Eye (tissue), 1 donor: ENCODE results near the gene TRPC1.

Source experiments
- DNase-seq: peaks from one replicate; pipeline ENCODE4 v3.0.0-alpha.2; 2015

TRPC1 gene

DNA sequence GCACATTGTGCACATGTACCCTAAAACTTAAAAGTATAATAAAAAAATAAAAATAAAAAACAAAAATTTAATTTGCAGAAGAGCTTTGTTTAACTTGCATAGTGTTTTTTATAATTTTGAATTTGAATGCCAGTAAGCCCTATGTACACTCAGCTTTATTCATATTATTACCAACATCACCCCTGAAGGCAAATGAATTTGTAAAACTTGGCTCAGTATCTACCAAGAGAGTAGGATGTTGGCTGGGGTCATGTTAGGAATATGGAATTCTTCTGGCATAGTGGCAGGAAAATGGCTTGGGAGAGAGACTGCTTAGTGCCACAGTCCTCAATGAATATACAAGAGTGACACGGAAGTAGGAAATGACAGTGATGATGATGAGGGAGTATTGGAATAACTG, 30.7 kb downstream of the TRPC1 start:
- no peak for DNase-seq

GRCh38 chr3:142768338-142768737, 44.5 kb downstream of the TRPC1 start:
- DNase-seq, result no peak

- no peak for DNase-seq
Measured at GRCh38 chr3:142777927-142778326, 54.1 kb downstream of the TRPC1 start.

DNA sequence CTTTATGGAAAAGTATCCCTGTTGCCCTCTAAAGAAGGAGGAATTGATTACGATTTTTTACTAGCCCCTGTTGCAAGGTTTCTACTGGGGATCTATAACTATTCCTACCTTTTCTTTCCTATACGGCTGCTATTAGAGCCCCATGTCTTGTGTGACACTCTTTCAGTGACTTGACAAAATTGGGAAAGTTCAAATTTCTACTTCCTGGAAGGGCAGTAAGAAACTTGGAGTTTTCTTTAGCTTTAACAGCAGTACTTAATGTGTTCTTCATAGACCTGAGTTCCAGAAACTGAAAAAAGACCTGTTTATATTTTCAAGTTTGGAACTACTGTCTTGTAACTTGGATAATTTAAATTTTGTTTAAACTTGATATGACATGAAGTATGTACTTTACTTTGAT, 54.7 kb downstream of the TRPC1 start:
- no peak for DNase-seq

- no peak for DNase-seq
Measured at GRCh38 chr3:142779591-142779990, 55.8 kb downstream of the TRPC1 start.

DNA sequence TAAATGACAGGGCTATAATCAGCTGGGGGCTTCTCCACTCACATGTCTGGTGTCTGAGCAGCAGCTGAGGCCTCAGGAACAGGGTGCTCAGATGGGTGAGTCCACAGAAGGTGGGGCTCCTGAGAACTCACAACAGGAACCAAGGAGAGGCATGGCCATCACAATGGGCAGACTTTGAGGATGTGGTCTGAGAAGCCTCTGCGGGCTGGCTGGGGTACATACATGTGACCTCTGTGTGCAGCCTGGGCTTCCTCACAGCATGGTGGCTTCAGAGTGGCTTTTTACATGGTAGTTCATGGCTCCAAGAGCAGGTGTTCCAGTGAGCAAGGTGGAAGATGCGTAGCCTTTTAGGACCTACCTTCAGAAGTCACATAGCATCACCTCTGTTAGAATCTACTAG, 58.8 kb downstream of the TRPC1 start:
- DNase-seq, result no peak

GRCh38 chr3:142784228-142784627, 60.4 kb downstream of the TRPC1 start:
- DNase-seq, result no peak

- no peak for DNase-seq
Measured at GRCh38 chr3:142785996-142786395, 62.2 kb downstream of the TRPC1 start.

GRCh38 chr3:142787719-142788118, 63.9 kb downstream of the TRPC1 start:
- DNase-seq, result no peak

DNA sequence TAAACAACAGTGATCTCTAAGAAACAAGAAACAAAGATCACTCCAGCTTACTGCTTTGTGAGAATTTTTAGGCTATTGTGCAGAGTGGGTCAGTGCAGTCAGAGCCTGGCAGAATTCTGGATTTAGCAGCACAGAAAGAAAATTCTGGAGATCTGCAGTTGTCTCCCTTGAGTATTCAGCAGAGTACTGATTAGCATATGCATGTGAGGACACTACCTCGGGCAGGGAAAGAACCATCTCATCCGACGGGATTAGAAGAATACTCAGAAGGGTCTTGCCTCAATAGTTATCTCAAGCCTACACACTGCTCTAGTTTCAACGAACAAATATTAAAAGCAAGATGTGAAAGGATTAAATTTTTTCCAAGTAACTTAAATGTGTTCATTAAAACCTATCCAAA, 70.7 kb downstream of the TRPC1 start:
- DNase-seq, result no peak

GRCh38 chr3:142795332-142795731, 71.5 kb downstream of the TRPC1 start:
- DNase-seq, result no peak

GRCh38 chr3:142796823-142797222, 73.0 kb downstream of the TRPC1 start:
- DNase-seq, result no peak

- no peak for DNase-seq
Measured at GRCh38 chr3:142801746-142802145, 77.9 kb downstream of the TRPC1 start.

- DNase-seq, result no peak
Measured at GRCh38 chr3:142802891-142803290, 79.1 kb downstream of the TRPC1 start.

DNA sequence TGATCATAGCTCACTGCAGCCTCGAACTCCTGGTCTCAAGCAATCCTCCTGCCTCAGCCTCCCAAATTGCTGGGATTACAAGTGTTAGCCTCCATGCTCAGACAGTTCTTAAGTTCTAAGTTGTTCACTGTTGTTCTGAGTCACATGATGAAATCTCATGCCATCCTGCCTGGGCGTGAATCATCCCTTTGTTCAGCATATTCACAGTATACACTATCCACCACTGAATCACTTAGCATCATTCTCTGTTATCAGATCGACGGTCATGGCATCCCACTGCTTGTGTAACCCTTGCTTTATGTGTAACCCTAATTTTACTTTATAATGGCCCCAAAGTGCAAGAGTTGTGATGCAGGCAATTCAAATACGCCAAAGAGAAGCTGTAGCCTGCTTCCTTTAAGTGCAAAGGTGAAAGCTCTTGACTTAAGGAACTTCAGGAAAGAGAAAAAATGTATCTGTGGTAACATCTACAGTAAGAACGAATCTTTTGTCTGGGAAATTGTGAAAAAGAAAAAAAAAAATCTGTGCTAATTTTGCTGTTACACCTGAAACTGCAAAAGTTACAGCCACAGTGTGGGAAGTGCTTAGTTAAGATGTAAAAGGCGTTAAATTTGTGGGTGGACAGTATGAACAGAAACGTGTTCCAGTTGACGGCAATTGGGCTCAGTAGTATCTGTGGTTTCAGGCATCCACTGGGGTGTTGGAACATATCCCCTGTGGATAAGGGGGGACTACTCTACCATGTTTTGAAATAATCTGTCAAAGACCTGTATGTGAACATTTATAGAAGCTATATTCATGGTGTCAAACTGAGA, 84.5 kb downstream of the TRPC1 start:
- DNase-seq, result no peak

GRCh38 chr3:142809259-142809658, 85.4 kb downstream of the TRPC1 start:
- DNase-seq, result no peak

DNA sequence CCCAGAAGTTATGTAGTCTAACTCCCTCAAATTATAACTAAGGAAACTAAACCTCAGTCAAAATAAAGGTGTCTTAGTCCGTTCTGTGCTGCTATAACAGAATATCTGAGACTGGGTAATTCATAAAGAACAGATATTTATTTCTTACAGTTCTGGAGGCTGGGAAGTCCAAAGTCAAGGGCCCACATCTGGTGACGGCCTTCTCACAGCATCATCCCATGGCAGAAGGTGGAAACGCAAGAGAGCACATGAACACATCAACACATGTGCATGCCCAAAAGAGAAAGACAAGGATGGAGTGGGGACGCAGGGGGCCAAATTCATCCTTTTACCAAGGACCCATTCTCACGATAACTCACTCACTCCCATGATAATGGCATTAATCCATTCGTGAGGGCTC, 92.0 kb downstream of the TRPC1 start:
- DNase-seq, result no peak

- DNase-seq, result no peak
Measured at GRCh38 chr3:142817356-142817755, 93.5 kb downstream of the TRPC1 start.

DNA sequence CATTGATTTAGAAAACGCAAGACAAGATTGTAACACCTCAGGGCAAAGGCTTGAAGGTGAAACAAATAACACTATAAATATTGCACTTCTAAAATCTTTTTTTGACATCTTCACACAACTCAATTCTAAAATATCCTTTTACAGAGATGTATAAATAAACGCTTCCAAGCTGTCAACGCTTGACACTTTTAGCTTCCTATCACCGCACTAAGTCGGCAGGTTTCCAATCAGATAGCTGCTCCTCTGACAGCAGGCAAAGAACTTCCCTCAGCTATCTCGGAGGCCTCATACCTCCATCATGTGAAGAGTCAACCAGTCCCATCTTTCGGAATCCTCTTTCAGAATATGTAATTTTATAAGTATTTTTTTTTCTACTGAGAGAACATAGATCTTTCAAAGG, 94.1 kb downstream of the TRPC1 start:
- no peak for DNase-seq

- no peak for DNase-seq
Measured at GRCh38 chr3:142818651-142819050, 94.8 kb downstream of the TRPC1 start.

- DNase-seq, result no peak
Measured at GRCh38 chr3:142819179-142819578, 95.3 kb downstream of the TRPC1 start.

GRCh38 chr3:142828703-142829305, 105.0 kb downstream of the TRPC1 start:
- DNase-seq, result peak; percentile 90

GRCh38 chr3:142837526-142837925, 113.7 kb downstream of the TRPC1 start:
- no peak for DNase-seq

- DNase-seq, result no peak
Measured at GRCh38 chr3:142839831-142840230, 116.0 kb downstream of the TRPC1 start.
